Amygdala (tissue), 56 donors: ENCODE results near the gene DENND1C.
A peak's percentile ranks its signal among the peaks of the same experiment; 100 is the strongest.

Experiments
- DNase-seq, 56 donors: peaks; one replicate each; lab custom pipeline; 2025; lab: John Stamatoyannopoulos, UW

DENND1C gene, protein sequence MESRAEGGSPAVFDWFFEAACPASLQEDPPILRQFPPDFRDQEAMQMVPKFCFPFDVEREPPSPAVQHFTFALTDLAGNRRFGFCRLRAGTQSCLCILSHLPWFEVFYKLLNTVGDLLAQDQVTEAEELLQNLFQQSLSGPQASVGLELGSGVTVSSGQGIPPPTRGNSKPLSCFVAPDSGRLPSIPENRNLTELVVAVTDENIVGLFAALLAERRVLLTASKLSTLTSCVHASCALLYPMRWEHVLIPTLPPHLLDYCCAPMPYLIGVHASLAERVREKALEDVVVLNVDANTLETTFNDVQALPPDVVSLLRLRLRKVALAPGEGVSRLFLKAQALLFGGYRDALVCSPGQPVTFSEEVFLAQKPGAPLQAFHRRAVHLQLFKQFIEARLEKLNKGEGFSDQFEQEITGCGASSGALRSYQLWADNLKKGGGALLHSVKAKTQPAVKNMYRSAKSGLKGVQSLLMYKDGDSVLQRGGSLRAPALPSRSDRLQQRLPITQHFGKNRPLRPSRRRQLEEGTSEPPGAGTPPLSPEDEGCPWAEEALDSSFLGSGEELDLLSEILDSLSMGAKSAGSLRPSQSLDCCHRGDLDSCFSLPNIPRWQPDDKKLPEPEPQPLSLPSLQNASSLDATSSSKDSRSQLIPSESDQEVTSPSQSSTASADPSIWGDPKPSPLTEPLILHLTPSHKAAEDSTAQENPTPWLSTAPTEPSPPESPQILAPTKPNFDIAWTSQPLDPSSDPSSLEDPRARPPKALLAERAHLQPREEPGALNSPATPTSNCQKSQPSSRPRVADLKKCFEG

GRCh38 chr19:6481541-6482342 is at the start of gene DENND1C:
TSS of gene DENND1C (minus strand) at chr19:6481787. CDS start at chr19:6481695, 92 bp downstream.
- peak in 35 of 56 donors; percentile 4 to 64 (median 35) for DNase-seq

- peak; percentile 38 to 96 (median 86) for DNase-seq
These were observed 49.0 kb upstream of the DENND1C start, which contains the start of gene TNFSF9 for GRCh38 chr19:6530386-6531162. TSS of gene TNFSF9 (plus strand) at chr19:6531026. CDS start at chr19:6531037, 11 bp downstream.

DNA sequence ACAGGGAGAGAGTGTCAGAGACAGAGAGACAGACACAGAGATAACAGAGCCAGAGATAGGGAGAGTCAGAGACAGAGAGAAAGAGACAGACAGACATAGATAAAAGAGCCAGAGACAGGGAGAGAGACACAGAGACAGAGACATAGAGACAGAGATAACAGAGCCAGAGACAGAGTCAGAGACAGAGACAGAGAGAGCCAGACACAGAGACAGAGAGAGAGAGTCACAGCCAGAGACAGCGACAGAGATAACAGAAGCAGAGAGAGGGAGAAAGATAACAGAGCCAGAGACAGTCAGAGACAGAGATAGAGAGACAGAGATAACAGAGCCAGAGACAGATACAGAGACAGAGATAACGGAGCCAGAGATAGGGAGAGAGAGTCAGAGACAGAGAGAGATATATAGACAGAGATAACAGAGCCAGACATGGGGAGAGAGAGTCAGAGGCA is 48.4 kb upstream of the DENND1C start:
- DNase-seq = no peak

- DNase-seq = no peak
These were observed 47.8 kb upstream of the DENND1C start for GRCh38 chr19:6529351-6529750.

DNA sequence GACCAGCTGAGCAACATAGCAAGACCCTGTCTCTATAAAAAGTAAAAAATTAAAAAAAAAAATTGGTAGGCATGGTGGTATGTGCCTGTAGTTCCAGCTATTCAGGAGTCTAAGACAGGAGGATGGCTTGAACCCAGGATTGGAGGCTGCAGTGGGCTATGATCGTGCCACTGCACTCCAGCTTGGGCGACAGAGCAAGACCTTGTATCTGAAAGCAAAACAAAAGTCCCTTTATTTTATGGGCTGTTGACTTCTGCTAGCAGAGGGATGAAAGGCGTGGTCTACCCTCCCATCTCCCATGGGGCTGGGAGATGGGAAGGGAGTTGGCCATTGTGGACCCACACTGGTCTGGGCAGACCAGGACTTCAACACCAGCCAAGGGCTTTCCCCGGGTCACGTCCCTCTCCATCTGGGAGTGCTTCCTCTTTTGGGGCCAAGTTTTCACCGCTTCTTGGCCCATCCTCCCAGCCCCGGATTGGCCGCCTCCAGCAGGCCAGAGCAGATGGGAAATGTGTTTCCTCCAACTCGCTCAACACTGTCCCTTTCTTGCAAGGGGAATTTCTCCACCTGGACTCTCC is 47.0 kb upstream of the DENND1C start:
- peak in 43 of 56 donors; percentile 9 to 78 (median 46) for DNase-seq

DNA sequence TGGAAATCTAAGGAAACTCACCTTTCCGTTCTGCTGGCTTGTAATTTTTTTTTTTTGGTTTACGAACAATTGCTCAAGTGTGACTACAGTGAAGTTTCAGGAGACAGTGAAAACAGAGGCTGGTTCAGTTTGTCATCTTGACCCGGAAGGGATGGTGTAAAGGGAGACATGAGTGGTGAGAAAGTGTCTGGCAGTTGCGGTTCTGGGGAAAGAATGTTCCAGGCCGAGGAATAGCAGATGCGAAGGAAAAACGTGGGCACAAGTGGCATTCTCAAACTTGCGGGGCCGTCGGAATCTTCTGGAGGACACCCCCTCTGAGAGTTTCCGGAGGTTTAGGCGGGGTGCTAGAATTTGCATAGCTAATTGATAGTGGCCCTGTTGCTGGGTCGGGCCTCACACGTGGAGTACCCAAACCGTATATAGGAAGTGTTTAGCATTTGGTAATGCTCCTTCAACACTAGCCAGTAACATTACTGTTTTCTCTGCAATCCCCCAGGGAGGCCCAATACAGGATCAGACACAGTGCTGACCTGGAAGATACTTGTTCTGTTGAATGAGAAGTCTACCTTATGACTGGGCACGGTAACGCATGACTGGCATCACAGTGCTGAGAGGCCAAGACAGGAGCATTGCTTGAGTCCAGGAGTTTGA is 46.4 kb upstream of the DENND1C start:
- no peak for DNase-seq

- peak in 1 of 56 donors; percentile 44 for DNase-seq
These were observed 42.7 kb upstream of the DENND1C start for GRCh38 chr19:6524311-6524710.

GRCh38 chr19:6522712-6523111 is 41.1 kb upstream of the DENND1C start:
- DNase-seq = no peak

DNA sequence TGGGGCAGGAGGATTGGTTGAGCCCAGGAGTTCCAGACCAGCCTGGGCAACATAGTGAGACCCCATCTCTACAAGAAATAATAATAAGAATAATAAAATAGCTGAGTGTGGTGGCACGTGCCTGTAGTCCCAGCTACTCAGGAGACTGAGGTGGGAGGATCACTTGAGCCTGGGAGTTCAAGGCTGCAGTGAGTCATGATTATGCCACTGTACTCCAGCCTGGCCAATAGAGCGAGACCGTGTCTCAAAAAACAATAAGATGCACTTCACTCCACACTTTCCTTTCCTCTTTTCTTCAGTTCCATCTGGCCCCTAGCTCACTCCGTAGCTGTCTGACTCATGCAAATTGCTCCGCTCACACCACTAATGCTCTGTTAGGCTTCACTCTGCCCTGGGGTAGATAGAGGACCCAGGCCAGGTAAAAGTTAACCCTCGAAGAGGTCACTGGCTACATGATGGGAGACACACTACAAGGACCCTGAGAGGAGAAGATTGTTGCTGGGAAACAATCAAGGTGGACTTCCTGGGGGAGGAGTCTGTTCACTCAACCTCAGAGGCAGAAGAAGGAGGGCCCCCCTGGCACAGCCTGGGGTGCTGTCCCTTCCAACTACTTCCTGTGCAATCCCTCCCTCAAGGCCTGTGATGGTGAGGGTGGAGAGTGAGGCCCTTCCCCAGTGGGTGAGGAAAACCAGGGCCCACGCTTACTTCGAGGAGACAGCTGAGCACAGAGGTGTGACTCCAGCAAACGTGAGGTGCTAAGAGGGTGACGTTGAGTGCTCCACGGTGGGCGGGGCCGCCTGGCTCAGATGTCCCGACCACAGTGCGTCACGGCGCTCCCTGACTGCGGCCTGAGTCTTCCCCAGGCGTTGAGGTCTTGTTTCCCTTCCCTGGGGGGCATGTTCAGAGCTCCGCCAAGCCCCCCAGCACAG is 40.4 kb upstream of the DENND1C start:
- no peak for DNase-seq

DNA sequence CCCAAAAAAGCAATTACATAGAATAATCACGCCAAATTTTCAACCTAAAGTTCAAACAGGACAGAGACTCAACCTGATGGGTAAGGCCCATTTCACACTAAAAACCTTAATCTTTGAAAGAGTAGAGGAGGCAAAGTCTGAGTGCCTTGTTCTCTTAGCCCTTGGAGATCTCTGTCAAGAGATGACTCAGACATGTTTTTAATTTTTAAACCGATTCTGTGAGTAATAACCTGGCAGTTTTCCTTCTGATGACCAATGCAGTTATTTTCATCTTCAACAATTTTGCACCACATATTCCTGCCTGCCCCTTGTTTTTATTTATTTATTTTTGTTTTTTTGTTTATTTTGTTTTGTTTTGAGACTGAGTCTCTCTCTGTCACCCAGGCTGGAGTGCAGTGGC is 37.7 kb upstream of the DENND1C start:
- no peak for DNase-seq

DNA sequence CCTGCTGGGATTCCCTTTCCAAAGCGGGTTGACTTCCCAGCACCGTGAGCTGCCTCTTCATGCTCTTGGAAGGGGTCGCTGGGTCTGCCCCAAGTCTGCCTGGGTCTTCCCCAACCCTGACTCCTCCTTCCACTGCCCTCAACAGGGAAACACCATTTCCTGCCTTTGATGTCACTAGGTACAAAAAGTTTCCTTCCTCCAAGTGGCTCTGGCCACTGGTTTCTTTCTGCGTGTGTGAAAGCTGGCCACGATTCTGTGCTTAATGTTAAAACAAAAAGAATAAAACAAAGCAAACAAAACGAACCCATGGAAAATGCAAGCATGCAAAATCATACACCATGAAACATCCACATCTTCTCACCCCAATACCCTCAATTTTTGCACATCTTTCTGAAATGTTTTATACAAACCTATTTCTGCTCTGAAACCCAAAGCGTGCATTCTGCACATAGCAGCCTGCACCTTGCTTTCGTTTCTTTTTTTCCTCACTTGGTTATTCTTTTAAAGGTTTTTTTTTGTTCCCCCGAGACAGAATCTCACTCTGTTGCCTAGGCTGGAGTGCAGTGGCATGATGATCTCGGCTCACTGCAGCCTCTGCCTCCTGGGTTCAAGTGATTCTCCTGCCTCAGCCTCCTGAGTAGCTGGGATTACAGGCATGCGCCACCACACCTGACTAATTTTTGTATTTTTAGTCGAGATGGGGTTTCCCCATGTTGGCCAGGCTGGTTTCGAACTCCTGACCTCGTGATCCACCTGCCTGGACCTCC is 36.7 kb upstream of the DENND1C start:
- DNase-seq = no peak

- peak; percentile 25 to 96 (median 79) for DNase-seq
These were observed 35.2 kb upstream of the DENND1C start for GRCh38 chr19:6516659-6517291.

GRCh38 chr19:6516018-6516658 is 34.6 kb upstream of the DENND1C start:
- DNase-seq = peak; percentile 15 to 98 (median 91)

- DNase-seq = no peak
These were observed 33.4 kb upstream of the DENND1C start for GRCh38 chr19:6514926-6515544.

- DNase-seq = no peak
These were observed 32.5 kb upstream of the DENND1C start for GRCh38 chr19:6514089-6514488.
